Effector memory CD8-positive, alpha-beta T cell (primary cell): ENCODE data around the gene NFE2.
"Not testable (repeated sequence)": the region's sequence is repeated elsewhere in the genome, so short reads cannot be mapped to it uniquely, and the experiment has no call there.

Experiments used
- ATAC-seq: fragments of 150-1000 bp; cut with Tn5 transposase; replicated peaks from 2 replicates; pipeline ENCODE4 v1.10.0; 2021; ENCODE audit warnings: mild to moderate bottlenecking, moderate library complexity
- DNase-seq, 3 experiments: peaks; one replicate each; pipeline ENCODE4 v3.0.0; 2021
- H3K27ac Mint-ChIP-seq, 2 donors: one replicate each; pipeline ENCODE4 v1.8.0; 2022; ENCODE audit warnings: mild to moderate bottlenecking in 2 of 2, mixed read lengths in 2 of 2, moderate library complexity in 2 of 2
- H3K27me3 Mint-ChIP-seq, 2 donors: one replicate each; pipeline ENCODE4 v1.8.0; 2022; ENCODE audit warnings: mixed read lengths in 2 of 2
- H3K36me3 Mint-ChIP-seq: one replicate; pipeline ENCODE4 v1.8.0; 2022; ENCODE audit warnings: mild to moderate bottlenecking, moderate library complexity, mixed read lengths; ENCODE audit not compliant: insufficient read depth
- H3K4me1 Mint-ChIP-seq, 2 donors: one replicate each; pipeline ENCODE4 v1.8.0; 2022; ENCODE audit warnings: low read depth in 2 of 2, mixed read lengths in 2 of 2
- H3K4me3 Mint-ChIP-seq, 2 donors: one replicate each; pipeline ENCODE4 v1.8.0; 2022; ENCODE audit warnings: mild to moderate bottlenecking in 2 of 2, mixed read lengths in 2 of 2, moderate library complexity in 2 of 2
- H3K9me3 Mint-ChIP-seq, 2 donors: one replicate each; pipeline ENCODE4 v1.8.0; 2022; ENCODE audit warnings: mixed read lengths in 2 of 2

NFE2 gene

GRCh38 chr12:54284070-54284780 is 16.6 kb downstream of the NFE2 start:
- H3K4me1 Mint-ChIP-seq, result peaks cover 23 to 29% of the 10 kb centered on the region in 2 donors
- not testable (repeated sequence) for H3K4me3 Mint-ChIP-seq, ATAC-seq, DNase-seq, H3K27ac Mint-ChIP-seq, H3K9me3 Mint-ChIP-seq, H3K36me3 Mint-ChIP-seq, H3K27me3 Mint-ChIP-seq

DNA sequence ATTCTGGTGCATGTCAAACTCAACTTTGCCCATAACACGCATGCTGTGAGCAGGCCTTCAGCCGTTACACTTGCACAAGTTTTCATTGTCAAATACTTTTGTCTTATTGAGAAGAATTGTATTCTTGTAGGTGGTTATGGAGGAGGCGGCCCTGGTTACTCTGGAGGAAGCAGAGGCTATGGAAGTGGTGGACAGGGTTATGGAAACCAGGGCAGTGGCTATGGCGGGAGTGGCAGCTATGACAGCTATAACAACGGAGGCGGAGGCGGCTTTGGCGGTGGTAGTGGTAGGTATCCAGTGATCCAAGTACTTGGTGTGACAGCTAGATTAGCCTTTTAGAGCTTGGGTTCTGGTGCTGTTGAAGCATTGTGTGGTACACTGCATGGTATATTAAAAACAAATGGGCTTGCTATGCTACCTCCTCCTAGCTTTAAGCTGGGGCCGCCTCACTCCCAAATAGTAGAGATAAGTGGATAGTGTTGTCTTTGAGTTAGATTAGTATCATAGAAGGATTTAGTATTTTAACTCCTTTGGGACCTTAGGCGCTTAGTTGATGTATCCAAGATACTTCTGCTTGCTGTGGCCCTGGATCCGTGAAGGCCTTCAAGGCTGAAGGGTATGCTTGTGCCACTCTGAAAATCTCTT is 17.7 kb downstream of the NFE2 start:
- ATAC-seq (no peak), DNase-seq (no peak)
- no peaks in the 10 kb centered on the region for H3K27me3 Mint-ChIP-seq
- H3K36me3 Mint-ChIP-seq, result no peaks in the 10 kb centered on the region
- peaks cover 23 to 36% of the 10 kb centered on the region in 2 donors for H3K4me1 Mint-ChIP-seq
- no peak overlapping the region for H3K27ac Mint-ChIP-seq
- no peak overlapping the region for H3K4me3 Mint-ChIP-seq
- H3K9me3 Mint-ChIP-seq, result no peaks in the 10 kb centered on the region

DNA sequence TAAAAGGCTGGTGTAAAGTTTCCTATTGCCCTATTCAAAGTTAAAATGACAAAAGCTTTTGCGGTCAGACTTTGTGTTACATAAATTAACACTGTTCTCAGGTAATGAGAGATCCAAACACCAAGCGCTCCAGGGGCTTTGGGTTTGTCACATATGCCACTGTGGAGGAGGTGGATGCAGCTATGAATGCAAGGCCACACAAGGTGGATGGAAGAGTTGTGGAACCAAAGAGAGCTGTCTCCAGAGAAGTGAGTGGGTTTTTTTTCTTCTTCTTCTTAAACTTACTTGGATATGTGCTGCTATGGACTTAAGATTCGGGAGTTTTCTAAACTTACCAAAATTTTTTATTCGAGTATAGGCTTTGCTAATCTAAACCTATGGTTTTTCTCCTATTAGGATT is 19.1 kb downstream of the NFE2 start:
- not testable (repeated sequence) for H3K27me3 Mint-ChIP-seq, ATAC-seq, H3K9me3 Mint-ChIP-seq, H3K27ac Mint-ChIP-seq, H3K4me3 Mint-ChIP-seq, H3K36me3 Mint-ChIP-seq, DNase-seq
- H3K4me1 Mint-ChIP-seq, result peaks cover 16 to 39% of the 10 kb centered on the region in 2 donors

DNA sequence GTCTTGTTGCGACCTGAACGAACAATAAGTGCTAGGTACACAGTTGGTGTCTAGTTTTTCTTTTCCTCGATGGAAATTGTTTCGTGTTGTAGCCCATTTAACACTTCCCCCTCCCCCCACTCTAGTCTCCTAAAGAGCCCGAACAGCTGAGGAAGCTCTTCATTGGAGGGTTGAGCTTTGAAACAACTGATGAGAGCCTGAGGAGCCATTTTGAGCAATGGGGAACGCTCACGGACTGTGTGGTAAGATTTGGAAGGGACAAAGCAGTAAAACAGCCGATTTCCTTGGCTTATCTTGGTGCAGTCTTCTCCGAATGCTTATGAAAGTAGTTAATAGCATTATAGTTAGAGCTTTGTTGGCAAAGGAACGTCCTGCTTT is 19.6 kb downstream of the NFE2 start:
- ATAC-seq, H3K4me3 Mint-ChIP-seq, H3K36me3 Mint-ChIP-seq, H3K9me3 Mint-ChIP-seq, H3K27me3 Mint-ChIP-seq, DNase-seq, H3K27ac Mint-ChIP-seq: not testable (repeated sequence)
- H3K4me1 Mint-ChIP-seq, result peaks cover 18 to 43% of the 10 kb centered on the region in 2 donors

DNA sequence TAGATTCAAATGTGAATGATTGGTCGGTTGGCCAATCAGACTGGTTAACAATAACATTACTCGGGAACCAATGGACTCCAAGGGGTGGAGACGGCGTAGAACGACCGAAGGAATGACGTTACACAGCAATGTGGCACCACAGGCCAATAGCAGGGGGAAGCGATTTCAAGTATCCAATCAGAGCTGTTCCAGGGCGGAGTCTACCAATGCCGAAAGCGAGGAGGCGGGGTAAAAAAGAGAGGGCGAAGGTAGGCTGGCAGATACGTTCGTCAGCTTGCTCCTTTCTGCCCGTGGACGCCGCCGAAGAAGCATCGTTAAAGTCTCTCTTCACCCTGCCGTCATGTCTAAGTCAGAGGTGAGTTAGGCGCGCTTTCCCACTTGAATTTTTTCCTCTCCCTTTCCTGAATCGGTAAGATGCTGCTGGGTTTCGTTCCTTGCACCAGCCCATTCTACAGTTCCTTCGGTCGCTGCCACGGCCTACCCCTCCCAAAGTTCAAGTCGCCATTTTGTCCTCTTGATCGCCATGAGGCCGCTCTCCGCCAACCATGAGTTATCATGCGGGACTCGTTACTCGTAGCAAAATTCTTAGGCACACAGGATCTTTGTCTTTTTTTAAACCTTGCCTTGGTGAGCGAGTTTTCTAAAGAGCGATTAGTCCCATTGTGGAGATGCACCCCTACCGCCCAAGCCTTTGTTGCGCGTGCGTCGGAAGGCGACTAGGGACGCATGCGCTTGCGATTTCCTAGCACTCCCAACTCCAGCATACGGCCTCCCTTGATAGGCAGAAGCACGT is 20.2 kb downstream of the NFE2 start, which contains the start of gene HNRNPA1:
Gene HNRNPA1 (plus strand): TSS at position 259 of the 793 bp plus-strand sequence. CDS start 82 bp downstream, at position 341.
- H3K36me3 Mint-ChIP-seq, result no peaks in the 10 kb centered on the region
- H3K4me1 Mint-ChIP-seq, result peaks cover 16 to 40% of the 10 kb centered on the region in 2 donors
- H3K9me3 Mint-ChIP-seq, result no peaks in the 10 kb centered on the region
- peak; percentile 82 for ATAC-seq
- no peaks in the 10 kb centered on the region for H3K27me3 Mint-ChIP-seq
- peak; percentile 93 to 96 (median 95) for DNase-seq
- no peak within 1 kb of the TSS for H3K4me3 Mint-ChIP-seq
- no peak within 1 kb of the TSS for H3K27ac Mint-ChIP-seq

GRCh38 chr12:54279632-54280467 is 21.0 kb downstream of the NFE2 start, which contains the start of gene CBX5:
Gene CBX5 (minus strand): TSS chr12:54280122. CDS start chr12:54257650, 22,472 bp downstream.
- Mint-ChIP-seq H3K4me3 (no peak within 1 kb of the TSS), H3K27me3 (no peaks in the 10 kb centered on the region), H3K27ac (no peak within 1 kb of the TSS), H3K9me3 (no peaks in the 10 kb centered on the region), H3K4me1 (peaks cover 16 to 40% of the 10 kb centered on the region in 2 donors), H3K36me3 (no peaks in the 10 kb centered on the region)
- DNase-seq (peak; percentile 99), ATAC-seq (peak; percentile 66)

- no peaks in the 10 kb centered on the region for H3K27me3 Mint-ChIP-seq
- no peaks in the 10 kb centered on the region for H3K9me3 Mint-ChIP-seq
- H3K4me3 Mint-ChIP-seq, result no peak overlapping the region
- H3K27ac Mint-ChIP-seq, result no peak overlapping the region
- ATAC-seq (no peak), DNase-seq (no peak)
- peaks cover 17 to 38% of the 10 kb centered on the region in 2 donors for H3K4me1 Mint-ChIP-seq
- H3K36me3 Mint-ChIP-seq, result no peaks in the 10 kb centered on the region
These were observed 21.6 kb downstream of the NFE2 start for GRCh38 chr12:54279227-54279631.

DNA sequence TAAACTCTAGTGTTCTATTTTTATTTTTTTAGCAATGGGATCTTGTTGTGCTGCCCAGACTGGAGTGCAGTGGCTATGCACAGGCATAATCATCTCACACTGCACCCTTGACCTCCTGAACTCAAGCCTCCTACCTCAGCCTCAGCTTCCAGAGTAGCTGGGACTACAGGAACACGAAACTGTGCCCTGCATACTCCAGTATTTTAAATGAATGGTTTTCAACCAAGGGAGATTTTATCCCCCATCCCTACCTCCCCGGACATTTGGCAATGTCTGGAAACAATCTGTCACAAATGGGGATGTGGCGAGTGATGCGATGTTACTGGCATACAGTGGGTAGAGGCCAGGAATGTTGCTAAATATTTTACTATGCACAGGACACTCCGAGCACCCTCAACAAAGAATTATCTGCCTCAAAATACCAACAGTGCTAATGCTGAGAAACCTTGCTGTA is 23.0 kb downstream of the NFE2 start:
- Mint-ChIP-seq H3K36me3 (no peaks in the 10 kb centered on the region), H3K27ac (no peak overlapping the region), H3K9me3 (no peaks in the 10 kb centered on the region), H3K4me1 (peaks cover 17 to 24% of the 10 kb centered on the region in 2 donors), H3K27me3 (no peaks in the 10 kb centered on the region), H3K4me3 (no peak overlapping the region)
- no peak for DNase-seq
- ATAC-seq, result no peak

GRCh38 chr12:54276368-54276767 is 24.4 kb downstream of the NFE2 start:
- Mint-ChIP-seq H3K36me3 (no peaks in the 10 kb centered on the region), H3K4me3 (peak overlapping the region in 1 of 2 donors; percentile 11), H3K4me1 (peaks cover 16 to 17% of the 10 kb centered on the region in 2 donors), H3K27ac (peak overlapping the region; percentile 49 to 50), H3K27me3 (no peaks in the 10 kb centered on the region), H3K9me3 (no peaks in the 10 kb centered on the region)
- ATAC-seq, result no peak
- no peak for DNase-seq

DNA sequence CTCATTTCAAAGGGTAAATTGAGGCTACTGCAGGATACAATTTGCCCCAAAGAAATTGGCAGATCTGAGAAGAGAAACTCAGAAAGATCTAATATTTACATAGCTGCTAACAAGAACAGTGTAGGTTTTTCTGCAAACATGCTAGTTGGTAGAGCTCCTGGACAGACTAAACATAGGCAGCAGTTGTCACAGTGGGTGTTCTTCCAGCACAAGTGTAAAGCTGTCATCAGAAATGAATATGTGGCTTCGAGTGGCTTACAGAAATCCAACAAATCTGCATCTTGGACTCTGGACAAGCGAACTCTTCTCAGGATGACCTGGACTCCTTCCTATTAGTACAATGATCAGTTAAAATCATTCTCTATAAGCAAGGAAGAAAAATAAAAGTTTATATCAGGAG is 26.8 kb downstream of the NFE2 start:
- no peaks in the 10 kb centered on the region for H3K27me3 Mint-ChIP-seq
- peaks cover 17 to 18% of the 10 kb centered on the region in 2 donors for H3K4me1 Mint-ChIP-seq
- H3K36me3 Mint-ChIP-seq, result no peaks in the 10 kb centered on the region
- no peaks in the 10 kb centered on the region for H3K9me3 Mint-ChIP-seq
- no peak overlapping the region for H3K4me3 Mint-ChIP-seq
- ATAC-seq (no peak), DNase-seq (no peak)
- H3K27ac Mint-ChIP-seq, result no peak overlapping the region

DNA sequence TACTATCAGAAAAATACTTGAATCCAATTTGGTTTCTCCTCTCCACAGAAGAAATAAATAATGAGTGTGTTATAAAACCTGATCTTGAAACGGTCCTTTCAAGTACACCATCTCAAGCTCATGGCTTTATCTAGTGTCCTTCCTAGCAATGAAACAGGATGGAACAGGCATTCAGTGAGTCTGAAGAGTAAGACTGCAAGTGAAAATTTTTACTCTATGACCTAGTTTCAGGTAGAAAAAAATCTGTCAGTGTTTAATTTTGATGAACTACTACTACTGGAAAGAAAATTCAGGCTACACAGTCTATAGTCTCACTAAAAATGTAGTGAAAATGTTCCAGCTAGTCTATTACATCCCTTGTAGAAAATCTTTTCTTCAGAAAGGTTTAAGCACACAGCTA is 28.6 kb downstream of the NFE2 start:
- H3K27ac Mint-ChIP-seq, result peak overlapping the region; percentile 16 to 17
- H3K9me3 Mint-ChIP-seq, result no peaks in the 10 kb centered on the region
- no peak for DNase-seq
- no peaks in the 10 kb centered on the region for H3K36me3 Mint-ChIP-seq
- peaks cover 7 to 17% of the 10 kb centered on the region in 2 donors for H3K4me1 Mint-ChIP-seq
- no peaks in the 10 kb centered on the region for H3K27me3 Mint-ChIP-seq
- no peak overlapping the region for H3K4me3 Mint-ChIP-seq
- no peak for ATAC-seq

- Mint-ChIP-seq H3K9me3 (no peaks in the 10 kb centered on the region), H3K4me1 (peaks cover 4 to 6% of the 10 kb centered on the region in 2 donors), H3K27ac (peak overlapping the region; percentile 50 to 86), H3K36me3 (no peaks in the 10 kb centered on the region), H3K27me3 (no peaks in the 10 kb centered on the region), H3K4me3 (no peak overlapping the region)
- ATAC-seq (no peak), DNase-seq (no peak)
These were observed 30.5 kb downstream of the NFE2 start for GRCh38 chr12:54270345-54270744.

DNA sequence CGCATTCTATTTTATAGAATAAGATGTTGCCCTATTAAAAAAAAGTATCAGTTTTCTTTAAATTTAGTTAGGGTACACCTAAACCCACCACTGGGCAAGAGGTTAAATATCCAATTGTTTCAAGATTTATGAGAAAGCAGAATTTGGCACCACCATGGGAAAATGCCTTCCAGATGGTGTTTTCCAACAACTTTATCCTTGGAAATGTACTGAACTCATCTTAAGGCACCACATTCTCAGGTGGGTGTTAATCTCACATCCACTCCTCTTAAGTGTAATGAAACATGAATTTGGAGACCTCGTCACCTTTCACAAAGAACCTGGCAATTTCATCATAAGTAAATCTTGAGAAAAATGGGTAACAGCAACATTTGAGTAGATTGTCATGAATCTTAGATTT is 34.0 kb downstream of the NFE2 start:
- no peaks in the 10 kb centered on the region for H3K36me3 Mint-ChIP-seq
- H3K4me3 Mint-ChIP-seq, result no peak overlapping the region
- DNase-seq (no peak), ATAC-seq (no peak)
- H3K27me3 Mint-ChIP-seq, result no peaks in the 10 kb centered on the region
- H3K27ac Mint-ChIP-seq, result no peak overlapping the region
- H3K9me3 Mint-ChIP-seq, result no peaks in the 10 kb centered on the region
- peaks cover 0 to 7% of the 10 kb centered on the region in 2 donors for H3K4me1 Mint-ChIP-seq
